Measurements from ENCODE around the gene ATP8A2.

Gene ATP8A2

DNA sequence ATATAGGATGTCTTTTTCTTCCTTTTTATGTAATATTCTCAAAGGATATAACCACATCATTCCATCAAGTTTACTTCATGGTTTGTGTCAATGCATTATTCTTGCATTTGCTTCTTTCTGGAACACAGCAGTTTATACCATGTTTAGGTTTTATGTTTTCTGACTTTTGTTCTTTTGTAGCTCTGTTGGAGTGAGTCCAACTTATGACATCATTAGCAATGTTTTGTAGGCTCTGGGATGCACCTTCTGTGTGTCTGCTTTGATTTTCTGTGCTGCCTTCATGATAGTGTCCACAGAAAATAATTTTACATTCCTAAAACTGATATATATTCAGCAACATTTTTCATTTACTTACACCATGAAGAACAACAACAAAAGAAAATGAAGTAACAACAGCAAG lies 611.1 kb downstream of the ATP8A2 start:
- H3K27ac ChIP-seq (ENCODE audit: low read depth, low read length), result no peak overlapping the region
- H3K36me3 ChIP-seq (ENCODE audit: insufficient read depth, low read length), result no peaks in the 10 kb centered on the region

GRCh38 chr13:25987987-25988386 lies 616.2 kb downstream of the ATP8A2 start:
- H3K4me3 ChIP-seq (ENCODE audit: low read depth, low read length), result no peak overlapping the region
- H3K79me2 ChIP-seq (ENCODE audit: control insufficient read depth, insufficient read depth, low read length, unreplicated experiment), result no peaks in the 10 kb centered on the region
- no peaks in the 10 kb centered on the region for H3K27me3 ChIP-seq (ENCODE audit: insufficient read depth, low read length)
- no peak overlapping the region for H2AFZ ChIP-seq (ENCODE audit: low read length, unreplicated experiment)
- H3K4me1 ChIP-seq (ENCODE audit: control insufficient read depth, insufficient read depth, low read length, unreplicated experiment), result no peaks in the 10 kb centered on the region
- no peak overlapping the region for H3K27ac ChIP-seq (ENCODE audit: low read depth, low read length)
- H3K36me3 ChIP-seq (ENCODE audit: insufficient read depth, low read length), result no peaks in the 10 kb centered on the region

More for the DNA sequence above, 611.1 kb downstream of the ATP8A2 start:
- no peak overlapping the region for H2AFZ ChIP-seq (ENCODE audit: low read length, unreplicated experiment)
- H3K79me2 ChIP-seq (ENCODE audit: control insufficient read depth, insufficient read depth, low read length, unreplicated experiment), result no peaks in the 10 kb centered on the region
- no peak overlapping the region for H3K4me3 ChIP-seq (ENCODE audit: low read depth, low read length)
- H3K27me3 ChIP-seq (ENCODE audit: insufficient read depth, low read length), result no peaks in the 10 kb centered on the region
- no peaks in the 10 kb centered on the region for H3K4me1 ChIP-seq (ENCODE audit: control insufficient read depth, insufficient read depth, low read length, unreplicated experiment)

GRCh38 chr13:25988661-25989060 lies 616.9 kb downstream of the ATP8A2 start:
- Histone ChIP-seq H3K4me1 (ENCODE audit: control insufficient read depth, insufficient read depth, low read length, unreplicated experiment) (no peaks in the 10 kb centered on the region), H2AFZ (ENCODE audit: low read length, unreplicated experiment) (no peak overlapping the region), H3K27ac (ENCODE audit: low read depth, low read length) (no peak overlapping the region), H3K36me3 (ENCODE audit: insufficient read depth, low read length) (no peaks in the 10 kb centered on the region), H3K79me2 (ENCODE audit: control insufficient read depth, insufficient read depth, low read length, unreplicated experiment) (no peaks in the 10 kb centered on the region), H3K4me3 (ENCODE audit: low read depth, low read length) (no peak overlapping the region), H3K27me3 (ENCODE audit: insufficient read depth, low read length) (no peaks in the 10 kb centered on the region)

DNA sequence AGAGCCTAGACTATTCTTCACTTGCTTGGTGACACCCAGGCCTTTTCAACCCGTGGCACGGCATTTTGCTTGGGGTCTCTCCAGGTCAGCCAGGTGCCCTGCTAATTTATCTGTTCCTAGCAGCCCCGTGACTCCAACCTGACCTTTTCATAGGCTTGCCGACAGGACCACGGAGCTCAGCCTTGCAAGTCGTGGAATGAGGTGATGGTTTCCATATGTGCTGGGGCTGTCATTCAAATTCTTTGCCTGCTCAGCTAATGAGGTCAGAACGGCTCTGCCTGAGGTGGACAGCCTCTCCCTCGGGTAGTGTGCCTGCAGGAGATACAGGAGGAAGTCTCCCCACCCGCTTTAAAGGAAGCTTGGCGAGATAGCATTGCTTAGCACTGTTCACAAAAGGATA lies 619.0 kb downstream of the ATP8A2 start:
- Histone ChIP-seq H3K79me2 (ENCODE audit: control insufficient read depth, insufficient read depth, low read length, unreplicated experiment) (no peaks in the 10 kb centered on the region), H3K4me3 (ENCODE audit: low read depth, low read length) (no peak overlapping the region), H3K27me3 (ENCODE audit: insufficient read depth, low read length) (no peaks in the 10 kb centered on the region), H3K4me1 (ENCODE audit: control insufficient read depth, insufficient read depth, low read length, unreplicated experiment) (no peaks in the 10 kb centered on the region), H3K36me3 (ENCODE audit: insufficient read depth, low read length) (no peaks in the 10 kb centered on the region), H2AFZ (ENCODE audit: low read length, unreplicated experiment) (no peak overlapping the region), H3K27ac (ENCODE audit: low read depth, low read length) (no peak overlapping the region)

- no peaks in the 10 kb centered on the region for H3K79me2 ChIP-seq (ENCODE audit: control insufficient read depth, insufficient read depth, low read length, unreplicated experiment)
- H2AFZ ChIP-seq (ENCODE audit: low read length, unreplicated experiment), result no peak overlapping the region
- no peaks in the 10 kb centered on the region for H3K36me3 ChIP-seq (ENCODE audit: insufficient read depth, low read length)
- H3K27ac ChIP-seq (ENCODE audit: low read depth, low read length), result no peak overlapping the region
- H3K4me1 ChIP-seq (ENCODE audit: control insufficient read depth, insufficient read depth, low read length, unreplicated experiment), result no peaks in the 10 kb centered on the region
- no peak overlapping the region for H3K4me3 ChIP-seq (ENCODE audit: low read depth, low read length)
- H3K27me3 ChIP-seq (ENCODE audit: insufficient read depth, low read length), result no peaks in the 10 kb centered on the region
Measured at GRCh38 chr13:25992076-25992475, 620.3 kb downstream of the ATP8A2 start.

DNA sequence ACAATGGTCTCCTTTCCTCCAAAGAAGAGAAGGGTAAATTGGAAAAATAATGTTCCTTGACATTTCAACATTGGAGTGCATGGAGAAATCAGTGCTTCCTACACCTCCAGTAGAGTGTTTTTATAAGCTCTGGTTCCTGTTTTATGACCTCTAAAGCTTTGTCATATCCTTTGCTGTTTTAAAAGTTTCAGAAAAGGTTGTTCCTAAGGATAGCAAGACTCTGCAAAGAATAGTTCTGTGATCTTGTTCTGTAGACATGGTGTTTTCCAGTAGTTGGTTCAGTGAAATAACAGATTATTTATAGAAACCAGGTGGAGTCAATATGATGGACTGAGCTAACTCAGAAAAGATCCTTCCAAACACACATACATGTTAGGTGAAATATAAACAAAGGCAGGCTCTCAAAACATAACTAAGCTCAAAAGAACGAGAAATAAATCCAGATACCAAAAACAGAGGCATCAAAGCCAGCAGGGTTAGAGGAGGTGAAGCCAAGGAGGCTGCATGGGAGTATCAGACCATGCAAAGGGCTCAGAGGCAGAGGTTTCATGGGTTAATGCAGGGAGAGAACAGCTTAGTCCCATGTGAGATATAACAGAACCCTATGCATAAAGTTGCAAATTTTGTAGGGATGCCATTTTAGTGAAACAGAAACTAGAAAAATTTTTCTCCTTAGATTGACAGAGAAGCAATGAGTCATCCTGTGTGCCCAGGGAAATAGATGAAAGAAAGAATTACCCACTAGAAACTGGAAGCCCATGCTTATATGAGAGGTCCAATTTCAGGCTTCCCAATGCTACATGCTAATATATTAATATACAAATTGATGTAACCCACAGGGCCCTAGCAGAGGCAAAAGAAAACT lies 635.7 kb downstream of the ATP8A2 start:
- no peaks in the 10 kb centered on the region for H3K79me2 ChIP-seq (ENCODE audit: control insufficient read depth, insufficient read depth, low read length, unreplicated experiment)
- H3K4me1 ChIP-seq (ENCODE audit: control insufficient read depth, insufficient read depth, low read length, unreplicated experiment), result peaks cover 4% of the 10 kb centered on the region
- H3K27ac ChIP-seq (ENCODE audit: low read depth, low read length), result no peak overlapping the region

GRCh38 chr13:26010487-26011207 lies 638.9 kb downstream of the ATP8A2 start:
- Histone ChIP-seq H3K27ac (ENCODE audit: low read depth, low read length) (no peak overlapping the region), H3K4me3 (ENCODE audit: low read depth, low read length) (no peak overlapping the region), H3K27me3 (ENCODE audit: insufficient read depth, low read length) (peaks cover 3% of the 10 kb centered on the region; the same call in 1 of the 2 replicates), H3K36me3 (ENCODE audit: insufficient read depth, low read length) (no peaks in the 10 kb centered on the region), H2AFZ (ENCODE audit: low read length, unreplicated experiment) (no peak overlapping the region), H3K79me2 (ENCODE audit: control insufficient read depth, insufficient read depth, low read length, unreplicated experiment) (no peaks in the 10 kb centered on the region), H3K4me1 (ENCODE audit: control insufficient read depth, insufficient read depth, low read length, unreplicated experiment) (peaks cover 4% of the 10 kb centered on the region)

More for the DNA sequence above, 635.7 kb downstream of the ATP8A2 start:
- Histone ChIP-seq H2AFZ (ENCODE audit: low read length, unreplicated experiment) (peak overlapping the region; percentile 50), H3K36me3 (ENCODE audit: insufficient read depth, low read length) (no peaks in the 10 kb centered on the region), H3K27me3 (ENCODE audit: insufficient read depth, low read length) (peaks cover 3% of the 10 kb centered on the region; the same call in 1 of the 2 replicates), H3K4me3 (ENCODE audit: low read depth, low read length) (no peak overlapping the region)

DNA sequence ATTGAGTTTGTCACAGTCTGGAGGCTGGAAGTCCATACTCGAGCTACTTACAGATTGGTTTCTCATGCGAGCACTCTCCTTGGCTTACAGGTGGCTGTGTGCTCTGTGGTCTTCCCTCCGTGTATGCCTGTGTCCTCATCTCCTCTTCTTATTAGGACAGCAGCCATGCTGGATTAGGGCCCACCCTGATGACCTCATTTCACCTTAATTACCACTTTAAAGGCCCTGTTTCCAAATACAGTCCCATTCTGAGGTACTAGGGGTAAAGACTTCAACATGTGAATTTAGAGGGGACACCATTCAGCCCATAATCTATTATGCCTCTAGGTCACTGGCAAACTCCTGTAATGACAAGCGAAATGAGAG lies 639.4 kb downstream of the ATP8A2 start:
- Histone ChIP-seq H3K4me3 (ENCODE audit: low read depth, low read length) (no peak overlapping the region), H3K36me3 (ENCODE audit: insufficient read depth, low read length) (no peaks in the 10 kb centered on the region), H3K27me3 (ENCODE audit: insufficient read depth, low read length) (peaks cover 3% of the 10 kb centered on the region; the same call in 1 of the 2 replicates), H3K27ac (ENCODE audit: low read depth, low read length) (no peak overlapping the region), H3K79me2 (ENCODE audit: control insufficient read depth, insufficient read depth, low read length, unreplicated experiment) (no peaks in the 10 kb centered on the region), H3K4me1 (ENCODE audit: control insufficient read depth, insufficient read depth, low read length, unreplicated experiment) (peaks cover 4% of the 10 kb centered on the region), H2AFZ (ENCODE audit: low read length, unreplicated experiment) (no peak overlapping the region)

DNA sequence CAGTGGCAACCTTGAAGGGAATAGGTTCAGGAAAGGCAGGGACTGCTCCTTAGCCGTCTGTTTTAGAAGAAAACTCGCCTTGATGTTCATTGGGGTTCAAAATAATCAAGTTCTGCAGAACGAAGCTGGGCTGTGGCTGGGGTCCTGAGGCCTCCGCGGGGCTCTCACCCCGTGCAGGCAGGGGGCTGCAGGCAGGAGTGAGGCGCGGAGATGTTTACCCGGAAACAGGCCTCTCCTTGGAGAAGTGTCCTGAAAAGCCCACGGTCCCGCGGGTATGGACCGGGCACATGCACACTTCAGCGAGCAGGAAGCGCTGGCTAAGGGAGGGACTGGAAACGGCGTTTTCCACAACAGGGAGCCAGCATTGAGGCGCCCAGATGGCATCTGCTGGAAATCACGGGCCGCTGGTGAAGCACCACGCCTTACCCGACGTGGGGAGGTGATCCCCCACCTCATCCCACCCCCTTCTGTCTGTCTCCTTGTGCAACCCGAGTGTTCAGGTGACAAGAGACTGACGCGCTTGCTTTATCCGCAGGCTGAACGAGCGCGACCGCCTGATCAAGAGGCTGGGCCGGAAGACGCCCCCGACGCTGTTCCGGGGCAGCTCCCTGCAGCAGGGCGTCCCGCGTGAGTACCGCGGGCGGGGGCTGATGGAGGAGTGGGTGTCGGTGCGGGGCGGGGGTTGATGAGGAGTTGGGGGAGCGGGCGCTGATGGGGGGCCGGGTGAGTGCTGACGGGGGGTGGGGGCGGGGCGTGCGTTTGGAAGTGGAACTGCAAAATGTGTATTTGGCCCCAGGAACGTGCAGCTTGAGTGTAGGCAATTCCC lies 640.4 kb downstream of the ATP8A2 start:
- Histone ChIP-seq H2AFZ (ENCODE audit: low read length, unreplicated experiment) (no peak overlapping the region), H3K27ac (ENCODE audit: low read depth, low read length) (no peak overlapping the region), H3K79me2 (ENCODE audit: control insufficient read depth, insufficient read depth, low read length, unreplicated experiment) (no peaks in the 10 kb centered on the region), H3K27me3 (ENCODE audit: insufficient read depth, low read length) (peaks cover 3% of the 10 kb centered on the region; the same call in 1 of the 2 replicates), H3K36me3 (ENCODE audit: insufficient read depth, low read length) (no peaks in the 10 kb centered on the region), H3K4me3 (ENCODE audit: low read depth, low read length) (no peak overlapping the region), H3K4me1 (ENCODE audit: control insufficient read depth, insufficient read depth, low read length, unreplicated experiment) (peaks cover 4% of the 10 kb centered on the region)

GRCh38 chr13:26012995-26013394 lies 641.2 kb downstream of the ATP8A2 start:
- Histone ChIP-seq H2AFZ (ENCODE audit: low read length, unreplicated experiment) (no peak overlapping the region), H3K27ac (ENCODE audit: low read depth, low read length) (no peak overlapping the region), H3K79me2 (ENCODE audit: control insufficient read depth, insufficient read depth, low read length, unreplicated experiment) (no peaks in the 10 kb centered on the region), H3K4me3 (ENCODE audit: low read depth, low read length) (no peak overlapping the region), H3K27me3 (ENCODE audit: insufficient read depth, low read length) (peaks cover 3% of the 10 kb centered on the region; the same call in 1 of the 2 replicates), H3K4me1 (ENCODE audit: control insufficient read depth, insufficient read depth, low read length, unreplicated experiment) (no peaks in the 10 kb centered on the region), H3K36me3 (ENCODE audit: insufficient read depth, low read length) (no peaks in the 10 kb centered on the region)

All from ACC112 (cell line).